HepG2 (cell line): Measurements from ENCODE around the gene DHRS7. TPM values are rescaled to one million over a fixed set of nuclear protein-coding genes. Genes with fewer than 3 reads are reported as not detected.

Source experiments
- ATAC-seq: fragments of 200-7000 bp; cut with Tn5 transposase; 3 replicates; pipeline ENCODE4 v1.9.1; 2020; ENCODE audit warnings: mild to moderate bottlenecking, moderate library complexity
- BruUV-seq: library from RNA; stranded (reverse); fragments of 400-500 nt; replicated peaks from 2 replicates; lab custom pipeline; 2021; lab: Mats Ljungman, UMichigan
- CTCF ChIA-PET: fragments of 300-600 bp; formaldehyde crosslinking; extraction: SDS; loops from one replicate; lab custom pipeline; 2021; ENCODE audit warnings: low total read pairs, inconsistent platforms, low intra/inter-chr PET ratio; lab: Yijun Ruan, JAX
- POLR2A ChIA-PET: fragments of 350-600 bp; sonication (Branson Sonifier 250); formaldehyde crosslinking; loops from one replicate; lab custom pipeline; 2020; ENCODE audit warnings: antibody characterized with exemption, inconsistent platforms; lab: Yijun Ruan, JAX
- DNase-seq: peaks from one replicate; pipeline ENCODE4 v3.0.0-alpha.2; 2015; ENCODE audit warnings: low spot score
- FAIRE-seq: peaks from 3 replicates; lab custom pipeline; 2011; peaks lifted over from hg19 to GRCh38; lab: Jason Lieb, UNC
- H2AFZ ChIP-seq: one replicate; pipeline ENCODE4 v1.6.1; 2011; ENCODE audit warnings: low read length, inconsistent platforms
- H3K27ac ChIP-seq: fragments of 300-600 bp; 3 replicates; pipeline ENCODE4 v1.8.0; 2011; ENCODE audit warnings: mixed run types, mild to moderate bottlenecking, mixed read lengths, low read length, inconsistent platforms; ENCODE audit not compliant: insufficient read depth; ENCODE audit errors: extremely low read length
- H3K27me3 ChIP-seq, 2 experiments: fragments of 200-600 bp in 1 of 2; 2 replicates in 1 of 2; 3 replicates in 1 of 2; pipeline versions ENCODE4 v1.6.0 to v1.8.0; 2011; ENCODE audit warnings: low read length in 2 of 2, mild to moderate bottlenecking in 2 of 2, moderate library complexity in 2 of 2, inconsistent platforms in 1 of 2; ENCODE audit not compliant: insufficient read depth in 2 of 2, control insufficient read depth in 1 of 2
- H3K36me3 ChIP-seq, 2 experiments: fragments of 200-600 bp in 1 of 2; replicated peaks in 1 of 2; 2 replicates in 1 of 2; 3 replicates in 1 of 2; pipeline versions ENCODE4 v1.5.1 to v1.8.0; 2011; ENCODE audit warnings: low read length in 2 of 2, inconsistent platforms in 1 of 2; ENCODE audit not compliant: insufficient read depth in 2 of 2, control insufficient read depth in 1 of 2
- H3K4me1 ChIP-seq: 2 replicates; pipeline ENCODE4 v1.5.1; 2012; ENCODE audit warnings: low read length, inconsistent platforms; ENCODE audit not compliant: insufficient read depth
- H3K4me2 ChIP-seq: 2 replicates; pipeline ENCODE4 v1.6.0; 2011; ENCODE audit warnings: low read depth, low read length, inconsistent platforms
- H3K4me3 ChIP-seq, 3 experiments: fragments of 200-600 bp in 1 of 3; sonication (generic), shearing (Covaris generic) in 1 of 3; replicated peaks in 1 of 3; 2 replicates each; pipeline ENCODE4 v1.5.1; 2011 to 2016; ENCODE audit warnings: low read length in 3 of 3, inconsistent platforms in 2 of 3, low read depth in 2 of 3, mild to moderate bottlenecking in 2 of 3, control low read depth in 1 of 3, mixed read lengths in 1 of 3; ENCODE audit not compliant: insufficient read depth in 1 of 3
- H3K79me2 ChIP-seq: one replicate; pipeline ENCODE4 v1.6.1; 2011; ENCODE audit warnings: low read length, inconsistent platforms; ENCODE audit not compliant: insufficient read depth
- H3K9ac ChIP-seq: 2 replicates; pipeline ENCODE4 v1.6.0; 2011; ENCODE audit warnings: mild to moderate bottlenecking, low read depth, low read length, inconsistent platforms; ENCODE audit not compliant: insufficient read depth
- H3K9me3 ChIP-seq: 2 replicates; pipeline ENCODE4 v1.5.1; 2012; ENCODE audit warnings: mild to moderate bottlenecking, low read length
- H4K20me1 ChIP-seq: 2 replicates; pipeline ENCODE4 v1.6.0; 2011; ENCODE audit warnings: inconsistent platforms, mild to moderate bottlenecking, low read length, moderate library complexity; ENCODE audit not compliant: insufficient read depth
- CREB1 ChIP-seq, 2 experiments: fragments of 450-650 bp in 1 of 2; IDR thresholded peaks; 2 replicates each; pipeline ENCODE4 v1.6.1; 2016 to 2017; ENCODE audit warnings: control low read depth in 1 of 2, mild to moderate bottlenecking in 1 of 2, missing compliant biosample characterization in 1 of 2, missing genetic modification characterization in 1 of 2
- EEA1 ChIP-seq: sonication (generic); formaldehyde crosslinking; IDR thresholded peaks from 2 replicates; pipeline ENCODE4 v1.5.1; 2020; ENCODE audit warnings: mild to moderate bottlenecking, missing genetic modification reagents, borderline replicate concordance
- MBNL3 ChIP-seq: fragments of 250-450 bp; sonication (Bioruptor Pico); conservative IDR thresholded peaks from 2 replicates; pipeline ENCODE4 v1.8.0; 2022; ENCODE audit warnings: mild to moderate bottlenecking, inconsistent platforms
- MTA1 ChIP-seq: sonication (generic); formaldehyde crosslinking; IDR thresholded peaks from 2 replicates; pipeline ENCODE4 v1.4.0; 2020; ENCODE audit warnings: missing genetic modification reagents, mild to moderate bottlenecking, borderline replicate concordance
- NFE2L2 ChIP-seq: fragments of 150-350 bp; IDR thresholded peaks from 2 replicates; pipeline ENCODE4 v1.6.1; 2014; ENCODE audit warnings: low read length
- PAX8 ChIP-seq: sonication (generic); formaldehyde crosslinking; IDR thresholded peaks from 2 replicates; pipeline ENCODE4 v1.8.0; 2022; ENCODE audit warnings: mild to moderate bottlenecking, missing genetic modification reagents, borderline replicate concordance
- POLR2AphosphoS2 ChIP-seq: IDR thresholded peaks from 2 replicates; pipeline ENCODE4 v1.6.1; 2011; ENCODE audit warnings: low read depth, low read length, improper control_type of control experiment
- SALL2 ChIP-seq: sonication (generic); formaldehyde crosslinking; IDR thresholded peaks from 2 replicates; pipeline ENCODE4 v1.8.1; 2023; ENCODE audit warnings: mild to moderate bottlenecking, missing genetic modification reagents, inconsistent platforms
- SOX6 ChIP-seq, 2 experiments: fragments of 450-650 bp in 1 of 2; sonication (generic) in 1 of 2; formaldehyde crosslinking in 1 of 2; IDR thresholded peaks; 2 replicates each; pipeline versions ENCODE4 v1.4.0 to v1.6.1; 2017 to 2020; ENCODE audit warnings: antibody characterized with exemption in 1 of 2, mild to moderate bottlenecking in 1 of 2, missing genetic modification reagents in 1 of 2
- SP2 ChIP-seq: sonication (generic); formaldehyde crosslinking; IDR thresholded peaks from 2 replicates; pipeline ENCODE4 v1.5.1; 2020; ENCODE audit warnings: mild to moderate bottlenecking, missing genetic modification reagents
- TCF12 ChIP-seq, 2 experiments: fragments of 450-650 bp in 1 of 2; sonication (generic) in 1 of 2; formaldehyde crosslinking in 1 of 2; IDR thresholded peaks; 2 replicates each; pipeline versions ENCODE4 v1.6.1 to v1.8.0; 2017 to 2022; ENCODE audit warnings: antibody characterized with exemption in 1 of 2, mild to moderate bottlenecking in 1 of 2, missing genetic modification reagents in 1 of 2, moderate library complexity in 1 of 2
- U2AF2 ChIP-seq: fragments of 200-400 bp; formaldehyde crosslinking; IDR thresholded peaks from 2 replicates; pipeline ENCODE4 v1.6.1; 2017; ENCODE audit warnings: low read depth, mild to moderate bottlenecking, low read length
- ZNF605 ChIP-seq: sonication (generic); formaldehyde crosslinking; IDR thresholded peaks from 2 replicates; pipeline ENCODE4 v1.8.0; 2022; ENCODE audit warnings: mild to moderate bottlenecking, missing genetic modification reagents
- WGBS: methylation state at CpG from one replicate; pipeline ENCODE4 v1.1.6; 2017; ENCODE audit warnings: low lambda C conversion rate; 5-methylcytosine and 5-hydroxymethylcytosine counted together
- in situ Hi-C: cut with HindIII; loops from 2 replicates; pipeline ENCODE4 v1.10.0; 2017; ENCODE audit warnings: low pct_unique_long_range_greater_than_20kb; ENCODE audit not compliant: extremely low pct_ligation_motif_present
- intact Hi-C: fragments of 100-400 bp; cut with micrococcal nuclease; formaldehyde crosslinking; loops from one replicate; pipeline ENCODE4 v1.10.0; 2022; ENCODE audit not compliant: unreplicated experiment
- polyA plus RNA-seq, 8 experiments: library from polyadenylated mRNA; depleted of rRNA in 3 of 8; stranded (reverse) in 7 of 8; unstranded in 1 of 8; fragments of >200 nt; fragmentation: Illumina TruSeq in 4 of 8; extraction: Trizol in 4 of 8; gene quantifications; 2 replicates each; pipeline versions ENCODE4 v1.2.1 to v1.2.3, GENCODE V29; 2011 to 2016; ENCODE audit warnings: low read depth in 4 of 8, missing spikeins in 1 of 8, mixed read lengths in 1 of 8; ENCODE audit not compliant: insufficient read depth in 1 of 8
- total RNA-seq, 5 experiments: library from RNA; depleted of rRNA; stranded (reverse); fragments of >200 nt; fragmentation: Illumina TruSeq; extraction: Trizol; gene quantifications; 2 replicates each; pipeline ENCODE4 v1.2.3, GENCODE V29; 2016; ENCODE audit warnings: low read depth in 1 of 5
- TF ChIP-seq, protein P1 (sequence below): sonication (generic); formaldehyde crosslinking; IDR thresholded peaks from 2 replicates; pipeline ENCODE4 v1.4.0; 2020; ENCODE audit warnings: missing genetic modification reagents
- TF ChIP-seq, protein P2 (sequence below): sonication (generic); formaldehyde crosslinking; IDR thresholded peaks from 2 replicates; pipeline ENCODE4 v1.5.0; 2020; ENCODE audit warnings: mild to moderate bottlenecking, missing genetic modification reagents

The DHRS7 gene
- total and polyA plus RNA-seq, 2 of the 13 experiments (the other 11 are each of a cell fraction or from before 2014, with no cell fraction given), result 20.8 to 44.4 TPM

DNA sequence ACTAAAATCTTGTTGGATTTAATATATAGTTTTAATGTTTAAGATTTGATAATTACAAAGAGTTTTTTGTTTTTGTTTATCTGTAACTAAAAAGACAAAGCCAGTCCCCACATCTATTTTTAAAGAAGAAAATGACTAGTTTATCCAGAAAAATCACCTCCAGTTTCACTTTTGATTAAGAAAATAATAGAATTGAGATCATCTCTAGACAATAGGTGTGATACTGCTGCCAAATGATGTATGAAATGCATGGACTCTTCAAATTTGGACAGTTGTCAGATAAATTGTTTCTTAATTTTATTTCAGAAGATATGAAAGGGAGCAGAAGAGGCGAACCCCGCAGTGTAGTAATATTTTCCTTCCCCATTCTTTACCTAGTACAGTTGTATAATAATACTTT, 53.5 kb downstream of the DHRS7 start:
- Histone ChIP-seq H3K36me3 (peaks cover 8 to 37% of the 10 kb centered on the region in 2 experiments; a peak in 4 of 5 replicates), H3K27ac (no peak overlapping the region), H3K4me3 (no peak overlapping the region), H2AFZ (no peak overlapping the region), H3K4me1 (no peaks in the 10 kb centered on the region), H4K20me1 (no peaks in the 10 kb centered on the region), H3K9me3 (no peaks in the 10 kb centered on the region), H3K27me3 (no peaks in the 10 kb centered on the region), H3K4me2 (no peak overlapping the region), H3K79me2 (peaks cover 11% of the 10 kb centered on the region), H3K9ac (no peak overlapping the region)
- BruUV-seq, result no TSS peak
- FAIRE-seq (no peak), DNase-seq (no peak), ATAC-seq (no peak)
- intact Hi-C loops, result no loop called here
- ChIA-PET POLR2A (no interaction called here), CTCF (no interaction called here)
- WGBS, result 96% methylated on average over 2 of the region's 2 CpGs
- in situ Hi-C loops, result no loop called here
- TF ChIP-seq SALL2 (CRISPR knock-in tag), result no peak
- no peak for TF ChIP-seq SOX6 (IDR thresholded peaks at IDR 0.05)
- TF ChIP-seq SOX6 (CRISPR knock-in tag; IDR thresholded peaks at IDR 0.05), result no peak
- TF ChIP-seq, protein P1, sequence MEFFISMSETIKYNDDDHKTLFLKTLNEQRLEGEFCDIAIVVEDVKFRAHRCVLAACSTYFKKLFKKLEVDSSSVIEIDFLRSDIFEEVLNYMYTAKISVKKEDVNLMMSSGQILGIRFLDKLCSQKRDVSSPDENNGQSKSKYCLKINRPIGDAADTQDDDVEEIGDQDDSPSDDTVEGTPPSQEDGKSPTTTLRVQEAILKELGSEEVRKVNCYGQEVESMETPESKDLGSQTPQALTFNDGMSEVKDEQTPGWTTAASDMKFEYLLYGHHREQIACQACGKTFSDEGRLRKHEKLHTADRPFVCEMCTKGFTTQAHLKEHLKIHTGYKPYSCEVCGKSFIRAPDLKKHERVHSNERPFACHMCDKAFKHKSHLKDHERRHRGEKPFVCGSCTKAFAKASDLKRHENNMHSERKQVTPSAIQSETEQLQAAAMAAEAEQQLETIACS (CRISPR knock-in tag), result no peak

DNA sequence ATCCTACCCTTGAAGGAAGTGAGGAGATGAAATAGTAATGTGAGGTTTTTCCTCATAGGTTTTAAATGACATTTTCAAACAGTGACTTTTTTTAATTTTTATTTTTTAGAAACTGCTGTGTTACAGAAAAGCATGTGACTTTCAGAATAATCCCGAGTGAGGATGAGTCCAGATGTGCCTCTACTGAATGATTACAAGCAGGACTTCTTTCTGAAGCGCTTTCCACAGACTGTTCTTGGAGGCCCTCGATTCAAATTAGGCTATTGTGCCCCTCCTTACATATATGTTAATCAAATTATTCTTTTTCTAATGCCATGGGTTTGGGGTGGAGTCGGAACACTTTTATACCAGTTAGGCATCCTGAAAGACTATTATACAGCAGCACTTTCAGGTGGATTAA, 57.7 kb downstream of the DHRS7 start:
- no peak overlapping the region for H3K27ac ChIP-seq
- no peak overlapping the region for H3K4me3 ChIP-seq
- CTCF ChIA-PET, result no interaction called here
- ATAC-seq (no peak), FAIRE-seq (no peak), DNase-seq (no peak)
- no peaks in the 10 kb centered on the region for H3K27me3 ChIP-seq
- H3K9me3 ChIP-seq, result no peaks in the 10 kb centered on the region
- H3K36me3 ChIP-seq, result peaks cover 8 to 23% of the 10 kb centered on the region in 2 experiments; a peak in 4 of 5 replicates
- no peak overlapping the region for H2AFZ ChIP-seq
- BruUV-seq, result no TSS peak
- intact Hi-C loops (no loop called here), in situ Hi-C loops (no loop called here)
- 100% methylated on average over 4 of the region's 4 CpGs for WGBS
- no peaks in the 10 kb centered on the region for H3K4me1 ChIP-seq
- peaks cover under 1% of the 10 kb centered on the region; the same call in 1 of the 2 replicates for H4K20me1 ChIP-seq
- H3K79me2 ChIP-seq, result peaks cover 43% of the 10 kb centered on the region
- POLR2A ChIA-PET, result no interaction called here
- no peak overlapping the region for H3K9ac ChIP-seq
- no peak overlapping the region for H3K4me2 ChIP-seq
- TF ChIP-seq EEA1 (CRISPR knock-in tag) (no peak), TCF12 (IDR thresholded peaks at IDR 0.05) (no peak), TCF12 (CRISPR knock-in tag; IDR thresholded peaks at IDR 0.05) (no peak), SP2 (CRISPR knock-in tag) (no peak), POLR2AphosphoS2 (no peak), ZNF605 (CRISPR knock-in tag) (no peak), MTA1 (CRISPR knock-in tag) (no peak), NFE2L2 (no peak), MBNL3 (CRISPR knock-in tag) (no peak), U2AF2 (no peak), PAX8 (CRISPR knock-in tag) (no peak), CREB1 (IDR thresholded peaks at IDR 0.05) (no peak), CREB1 (CRISPR knock-in tag; IDR thresholded peaks at IDR 0.05) (no peak)
- TF ChIP-seq, protein P2, sequence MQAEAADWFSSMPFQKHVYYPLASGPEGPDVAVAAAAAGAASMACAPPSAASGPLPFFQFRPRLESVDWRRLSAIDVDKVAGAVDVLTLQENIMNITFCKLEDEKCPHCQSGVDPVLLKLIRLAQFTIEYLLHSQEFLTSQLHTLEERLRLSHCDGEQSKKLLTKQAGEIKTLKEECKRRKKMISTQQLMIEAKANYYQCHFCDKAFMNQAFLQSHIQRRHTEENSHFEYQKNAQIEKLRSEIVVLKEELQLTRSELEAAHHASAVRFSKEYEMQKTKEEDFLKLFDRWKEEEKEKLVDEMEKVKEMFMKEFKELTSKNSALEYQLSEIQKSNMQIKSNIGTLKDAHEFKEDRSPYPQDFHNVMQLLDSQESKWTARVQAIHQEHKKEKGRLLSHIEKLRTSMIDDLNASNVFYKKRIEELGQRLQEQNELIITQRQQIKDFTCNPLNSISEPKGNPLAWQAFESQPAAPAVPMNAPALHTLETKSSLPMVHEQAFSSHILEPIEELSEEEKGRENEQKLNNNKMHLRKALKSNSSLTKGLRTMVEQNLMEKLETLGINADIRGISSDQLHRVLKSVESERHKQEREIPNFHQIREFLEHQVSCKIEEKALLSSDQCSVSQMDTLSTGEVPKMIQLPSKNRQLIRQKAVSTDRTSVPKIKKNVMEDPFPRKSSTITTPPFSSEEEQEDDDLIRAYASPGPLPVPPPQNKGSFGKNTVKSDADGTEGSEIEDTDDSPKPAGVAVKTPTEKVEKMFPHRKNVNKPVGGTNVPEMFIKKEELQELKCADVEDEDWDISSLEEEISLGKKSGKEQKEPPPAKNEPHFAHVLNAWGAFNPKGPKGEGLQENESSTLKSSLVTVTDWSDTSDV (CRISPR knock-in tag), result no peak
